Measurements from ENCODE around the gene PPM1K.

PPM1K gene

DNA sequence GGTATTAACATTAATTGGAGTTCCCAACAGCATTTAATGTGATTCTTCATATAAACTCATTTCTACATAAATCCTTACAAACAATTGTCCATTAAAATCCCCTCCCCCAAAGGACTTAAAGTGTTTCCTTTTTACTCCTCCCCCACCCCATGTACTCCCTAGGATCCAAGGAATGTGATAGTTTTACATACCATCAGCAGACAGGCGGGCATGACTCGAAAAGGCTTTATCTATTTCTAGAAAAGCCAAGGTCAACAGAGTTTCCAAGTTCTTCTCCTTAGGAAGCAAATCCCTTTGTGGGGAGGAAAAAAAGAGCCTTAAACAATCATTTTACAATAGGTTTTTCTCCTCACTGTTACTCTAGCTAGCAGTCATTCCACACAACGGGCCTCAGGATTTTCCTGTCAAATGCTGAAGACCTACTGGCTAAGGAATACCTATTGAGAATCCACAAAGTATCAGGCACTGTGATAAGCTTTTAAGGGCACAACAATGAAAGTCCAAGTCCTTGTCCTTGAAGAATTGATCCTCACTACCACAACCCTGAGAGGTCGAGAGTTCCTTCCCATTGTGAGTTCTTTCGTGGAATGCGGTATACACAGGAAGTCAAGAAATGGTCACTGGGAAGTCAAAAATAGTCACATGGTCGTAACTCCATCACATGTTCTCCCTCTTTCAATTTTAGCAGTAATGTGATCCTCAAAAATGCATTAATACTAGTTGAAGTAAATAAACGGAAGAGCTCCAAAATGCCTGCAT, 7.2 kb downstream of the PPM1K start:
- DNase-seq (ENCODE audit: low read depth in 3 of 3) = no peak

DNA sequence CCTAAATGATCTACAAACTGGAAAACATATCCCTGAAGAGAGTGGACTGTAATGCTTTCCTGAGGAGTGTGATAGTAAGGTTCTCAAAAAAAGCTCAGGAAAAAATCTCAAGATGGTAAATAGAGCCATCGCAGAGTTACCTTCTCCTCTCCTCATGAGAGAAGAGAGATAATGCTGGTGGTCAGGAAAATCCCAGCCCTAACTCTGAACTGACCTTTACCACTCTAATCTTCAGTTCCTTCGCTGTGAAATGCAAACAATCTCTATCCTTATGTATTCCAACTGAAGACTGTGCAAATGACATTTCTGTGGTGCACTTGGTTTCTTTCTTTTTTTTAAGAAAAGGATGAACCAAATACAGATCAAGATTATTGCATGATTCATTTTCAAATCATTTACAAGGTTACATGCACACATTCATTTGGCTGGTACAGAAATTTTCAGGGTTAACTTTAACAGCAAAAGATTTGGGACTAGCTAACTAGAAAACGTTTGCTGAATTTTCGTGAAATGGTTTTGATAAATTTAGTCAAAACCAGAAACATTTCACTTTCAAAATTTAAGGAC, 8.3 kb downstream of the PPM1K start:
- no peak for DNase-seq (ENCODE audit: low read depth in 3 of 3)

GRCh38 chr4:88275516-88275915, 8.8 kb downstream of the PPM1K start:
- DNase-seq (ENCODE audit: low read depth in 3 of 3) = no peak

DNA sequence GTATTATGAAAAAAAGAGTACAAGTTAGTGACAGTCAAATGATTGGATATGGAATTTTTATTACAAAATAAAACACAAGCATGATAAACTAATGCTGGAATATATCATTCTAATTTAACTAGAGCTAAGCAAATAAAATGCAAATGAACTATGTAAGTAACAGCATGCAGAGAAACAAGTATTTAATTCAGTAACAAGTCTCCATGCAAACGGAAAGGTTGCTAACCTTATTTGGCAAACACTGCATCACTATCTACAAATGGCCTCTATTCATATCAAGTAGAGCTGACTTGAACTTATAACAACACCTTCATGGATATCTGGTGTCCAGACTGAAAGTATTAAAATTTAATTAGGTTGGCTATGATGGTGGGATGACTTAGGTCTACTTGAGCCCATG, 15.4 kb downstream of the PPM1K start:
- no peak for DNase-seq (ENCODE audit: low read depth in 3 of 3)

GRCh38 chr4:88264336-88264735, 20.0 kb downstream of the PPM1K start:
- DNase-seq (ENCODE audit: low read depth in 3 of 3) = no peak

DNA sequence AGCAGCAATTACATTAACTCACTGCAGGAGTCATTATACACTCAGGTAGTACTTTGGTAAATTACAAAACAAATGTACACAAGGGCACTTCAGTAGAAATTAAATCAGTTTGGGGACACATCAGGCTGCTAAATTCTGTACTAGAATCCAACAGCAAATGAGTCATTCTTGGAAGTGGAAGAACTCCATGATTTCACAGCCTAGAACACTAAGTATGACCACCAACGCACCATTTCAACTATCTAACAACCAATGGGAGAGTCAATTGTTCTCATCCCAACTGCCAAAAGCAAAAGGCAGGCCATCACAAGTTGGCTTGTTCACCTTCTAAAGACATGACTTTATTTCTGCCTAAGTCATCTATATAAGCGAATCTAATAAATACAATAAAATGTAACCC, 26.6 kb downstream of the PPM1K start:
- DNase-seq (ENCODE audit: low read depth in 3 of 3) = no peak

DNA sequence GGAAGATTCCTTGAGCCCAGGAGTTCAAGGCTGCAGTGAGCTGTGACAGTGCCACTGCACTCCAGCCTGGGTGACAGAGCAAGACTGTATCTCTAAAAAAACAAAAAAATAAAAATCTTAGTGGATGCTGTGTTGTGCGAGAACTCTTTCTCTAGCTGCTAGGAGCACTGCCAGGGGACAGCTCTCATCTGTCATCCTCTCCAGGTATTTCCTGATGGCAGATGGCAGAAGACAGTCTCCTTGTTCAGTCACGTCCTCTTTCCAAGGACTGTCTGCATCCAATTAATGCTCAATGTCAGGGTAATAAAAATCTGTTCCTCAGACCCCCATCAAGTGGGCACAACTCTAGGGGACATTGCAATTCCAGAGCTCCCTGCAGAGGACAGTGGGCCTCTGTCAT, 29.2 kb downstream of the PPM1K start:
- DNase-seq (ENCODE audit: low read depth in 3 of 3) = no peak

GRCh38 chr4:88251924-88252323, 32.4 kb downstream of the PPM1K start:
- no peak for DNase-seq (ENCODE audit: low read depth in 3 of 3)

- DNase-seq (ENCODE audit: low read depth in 3 of 3) = no peak
Measured at GRCh38 chr4:88247148-88247547, 37.2 kb downstream of the PPM1K start.

DNA sequence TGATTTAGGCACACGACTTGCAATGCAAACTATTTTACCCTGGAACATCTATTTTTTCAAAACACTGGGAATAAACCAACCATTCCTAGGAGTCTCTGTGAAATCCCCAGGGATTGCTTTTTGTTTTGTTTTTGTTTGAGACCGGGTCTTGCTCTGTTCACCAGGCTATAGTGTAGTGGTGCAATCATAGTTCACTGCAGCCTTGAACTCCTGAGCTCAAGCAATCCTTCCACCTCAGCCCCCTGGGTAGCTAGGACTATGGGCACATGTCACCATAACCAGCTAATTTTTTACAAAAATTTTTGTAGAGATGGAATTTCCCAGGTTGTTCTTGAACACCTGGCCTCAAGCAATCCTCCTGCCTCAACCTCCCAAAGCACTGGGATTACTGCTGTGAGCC, 37.8 kb downstream of the PPM1K start:
- no peak for DNase-seq (ENCODE audit: low read depth in 3 of 3)

- DNase-seq (ENCODE audit: low read depth in 3 of 3) = peak in 1 of 3 experiments; percentile 26
Measured at GRCh38 chr4:88244816-88245579, 39.4 kb downstream of the PPM1K start.

DNA sequence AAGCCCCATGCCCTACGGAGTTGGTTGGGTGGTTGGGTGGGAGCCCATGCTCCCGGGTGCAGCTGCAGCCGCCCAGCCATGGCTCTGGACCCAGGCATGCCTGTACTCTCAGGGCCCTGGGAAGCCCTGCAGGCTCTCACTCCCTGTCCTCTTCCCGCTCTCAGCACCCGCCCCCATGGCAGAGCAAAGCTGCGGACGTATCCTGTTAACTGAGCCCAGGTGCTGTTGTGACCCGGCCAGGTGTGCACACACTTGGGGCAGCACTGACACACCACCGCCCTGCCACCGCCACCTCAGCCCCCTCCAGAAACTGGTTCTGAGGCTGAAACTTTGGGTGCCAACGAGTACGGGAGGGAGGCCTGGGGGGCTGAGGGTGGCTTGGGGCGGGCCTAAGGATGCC, 40.3 kb downstream of the PPM1K start:
- DNase-seq (ENCODE audit: low read depth in 3 of 3) = no peak

- no peak for DNase-seq (ENCODE audit: low read depth in 3 of 3)
Measured at GRCh38 chr4:88242144-88242543, 42.2 kb downstream of the PPM1K start.

GRCh38 chr4:88240297-88240714, 44.1 kb downstream of the PPM1K start:
- no peak for DNase-seq (ENCODE audit: low read depth in 3 of 3)

DNA sequence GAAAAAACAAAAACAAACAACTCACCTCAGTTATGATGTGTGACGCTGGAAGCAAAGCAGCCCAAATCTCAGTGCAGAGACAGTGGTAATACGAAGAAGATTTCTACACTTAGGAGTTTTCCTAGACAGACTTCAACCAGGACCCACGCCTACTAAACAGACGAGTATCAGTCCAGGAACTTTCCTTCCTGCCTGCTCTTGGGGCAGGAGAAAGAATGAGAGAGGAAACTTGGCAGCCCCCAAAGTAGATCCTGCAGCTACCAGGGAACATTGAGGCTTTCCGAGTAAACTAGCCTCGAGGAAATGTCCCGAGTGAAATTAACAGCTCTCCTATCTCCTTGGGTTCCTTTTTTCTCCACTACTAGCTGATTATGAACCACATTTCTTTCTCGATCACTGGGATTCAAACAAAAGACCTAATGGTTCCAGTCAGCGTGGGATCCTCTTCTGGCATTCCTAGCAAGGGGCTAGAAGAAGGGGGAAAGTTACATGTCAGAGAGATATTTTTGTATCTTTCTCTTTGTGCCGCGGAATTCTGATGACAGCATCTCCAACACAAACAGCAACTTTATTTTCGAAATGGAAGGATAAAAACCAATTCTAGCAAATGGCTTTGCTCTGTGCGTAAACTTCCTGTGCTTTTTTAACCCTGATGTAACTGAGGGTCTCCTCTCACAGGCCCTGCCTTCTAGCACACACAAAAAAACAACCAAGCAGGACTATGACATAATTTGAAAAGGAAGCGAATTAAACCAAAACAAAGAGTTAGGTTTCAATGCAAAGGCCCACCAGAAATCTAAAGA, 53.2 kb downstream of the PPM1K start:
- DNase-seq (ENCODE audit: low read depth in 3 of 3) = no peak

DNA sequence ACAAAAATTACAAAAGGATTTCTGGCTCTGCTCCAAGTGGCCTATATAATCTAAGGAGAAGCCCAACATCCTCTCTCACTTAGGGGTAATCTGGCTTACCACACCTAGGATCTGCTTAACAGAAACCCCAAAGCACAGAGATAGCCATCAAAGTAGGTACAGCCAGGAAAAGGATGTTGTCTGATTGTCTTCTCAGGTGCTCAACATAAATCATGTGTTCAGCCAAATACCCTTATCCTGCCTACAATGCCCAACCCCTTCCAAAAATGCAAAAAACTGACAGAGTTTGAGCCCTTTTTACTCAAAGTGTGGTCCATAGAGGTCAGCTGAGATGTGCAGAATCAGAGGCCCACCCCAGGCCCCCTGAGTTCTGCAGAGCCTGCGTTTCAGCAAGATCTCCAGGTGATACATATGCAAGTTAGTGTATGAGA, 53.9 kb downstream of the PPM1K start:
- DNase-seq (ENCODE audit: low read depth in 3 of 3) = no peak

GRCh38 chr4:88227734-88228133, 56.6 kb downstream of the PPM1K start:
- DNase-seq (ENCODE audit: low read depth in 3 of 3) = no peak

DNA sequence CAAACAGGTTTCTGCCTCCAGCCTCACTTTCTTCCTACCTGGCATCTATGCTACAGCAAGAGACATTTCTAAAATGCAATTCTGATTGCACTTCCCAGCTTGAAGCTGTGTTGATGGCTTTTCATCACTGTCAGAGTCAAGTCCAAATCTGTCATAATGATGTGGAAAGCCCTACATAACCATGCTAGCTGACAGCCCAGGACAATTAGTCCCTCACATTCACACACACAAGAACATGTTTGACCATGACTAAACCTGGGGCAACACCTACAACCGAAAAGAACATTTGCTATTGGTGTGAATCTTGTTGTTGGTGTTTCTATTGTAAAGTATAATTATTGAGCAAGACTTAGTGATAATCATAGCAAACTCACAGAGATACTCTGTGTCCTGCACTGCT, 58.2 kb downstream of the PPM1K start:
- DNase-seq (ENCODE audit: low read depth in 3 of 3) = no peak

GRCh38 chr4:88225232-88226105, 58.9 kb downstream of the PPM1K start:
- no peak for DNase-seq (ENCODE audit: low read depth in 3 of 3)

DNA sequence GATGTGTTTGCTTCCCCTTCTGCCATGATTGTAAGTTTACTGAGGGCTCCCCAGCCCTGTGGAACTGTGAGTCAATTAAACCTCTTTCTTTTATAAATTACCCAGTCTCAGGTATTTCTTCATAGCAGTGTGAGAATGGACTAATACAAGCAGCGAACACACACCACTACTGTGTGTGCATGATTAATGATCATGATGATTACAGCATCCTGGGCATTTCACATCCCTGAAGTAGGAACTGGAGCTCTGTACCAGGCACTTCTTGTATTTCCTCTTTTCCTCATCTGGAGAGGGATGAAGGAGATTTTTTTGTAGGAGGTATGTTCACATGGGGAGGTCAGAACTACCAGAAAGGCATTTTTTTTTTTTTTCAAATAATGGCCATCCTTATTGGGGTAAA, 60.8 kb downstream of the PPM1K start:
- no peak for DNase-seq (ENCODE audit: low read depth in 3 of 3)

GRCh38 chr4:88219099-88219498, 65.3 kb downstream of the PPM1K start:
- no peak for DNase-seq (ENCODE audit: low read depth in 3 of 3)

All from stimulated activated CD4-positive, alpha-beta T cell treated with anti-CD3 and anti-CD28 coated beads, TNF-alpha, amount 100 ng/mL, for 24 hours (primary cell).